ENCODE measurements around the gene NBAS. TPM values are rescaled to one million over a fixed set of nuclear protein-coding genes. Genes with fewer than 3 reads are reported as not detected.

NBAS gene
- total RNA-seq, 1 donor from 2014 or later, result 57.6 TPM

GRCh38 chr2:15206419-15206818 is 354.7 kb downstream of the NBAS start:
- no peak overlapping the region for H3K4me3 Mint-ChIP-seq (ENCODE audit: unreplicated experiment)
- H3K4me1 Mint-ChIP-seq (ENCODE audit: low read depth, unreplicated experiment), result no peaks in the 10 kb centered on the region
- H3K9ac ChIP-seq (ENCODE audit: low read length), result no peak overlapping the region
- H3K79me2 ChIP-seq (ENCODE audit: insufficient read depth, low read length), result no peaks in the 10 kb centered on the region
- no peaks in the 10 kb centered on the region for H4K20me1 ChIP-seq (ENCODE audit: insufficient read depth, low read length)
- H3K9me3 ChIP-seq (ENCODE audit: insufficient read depth, low read depth, low read length), result no peaks in the 10 kb centered on the region
- H3K27me3 ChIP-seq (ENCODE audit: insufficient read depth, low read length), result no peaks in the 10 kb centered on the region
- FAIRE-seq (no peak), DNase-seq (ENCODE audit: low read depth) (no peak)
- H2AFZ ChIP-seq (ENCODE audit: low read depth, low read length), result no peak overlapping the region
- no peaks in the 10 kb centered on the region for H3K36me3 ChIP-seq (ENCODE audit: insufficient read depth, low read length)
- H3K27ac Mint-ChIP-seq (ENCODE audit: unreplicated experiment), result no peak overlapping the region
- no peak overlapping the region for H3K27ac ChIP-seq (ENCODE audit: low read depth, low read length)
- H3K4me2 ChIP-seq (ENCODE audit: low read length), result no peak overlapping the region
- H3K36me3 Mint-ChIP-seq (ENCODE audit: low read depth, unreplicated experiment), result peaks cover 10% of the 10 kb centered on the region
- H3K4me1 ChIP-seq (ENCODE audit: insufficient read depth, low read length), result no peaks in the 10 kb centered on the region
- H3K4me3 ChIP-seq (ENCODE audit: insufficient read depth, low read depth, low read length), result no peak overlapping the region
- no peaks in the 10 kb centered on the region for H3K9me3 Mint-ChIP-seq (ENCODE audit: unreplicated experiment)
- TF ChIP-seq CTCF (IDR thresholded peaks at IDR 0.05; ENCODE audit: insufficient read depth, low read depth, low read length) (no peak), EZH2 (IDR thresholded peaks at IDR 0.05; ENCODE audit: insufficient read depth, low read length) (no peak)
- no peaks in the 10 kb centered on the region for H3K27me3 Mint-ChIP-seq (ENCODE audit: low read depth, unreplicated experiment)

- H3K36me3 ChIP-seq (ENCODE audit: insufficient read depth, low read length), result no peaks in the 10 kb centered on the region
- no peaks in the 10 kb centered on the region for H3K27me3 ChIP-seq (ENCODE audit: insufficient read depth, low read length)
- no peaks in the 10 kb centered on the region for H3K9me3 ChIP-seq (ENCODE audit: insufficient read depth, low read depth, low read length)
- no peak overlapping the region for H3K27ac Mint-ChIP-seq (ENCODE audit: unreplicated experiment)
- no peak for TF ChIP-seq CTCF (IDR thresholded peaks at IDR 0.05; ENCODE audit: insufficient read depth, low read depth, low read length)
- TF ChIP-seq EZH2 (IDR thresholded peaks at IDR 0.05; ENCODE audit: insufficient read depth, low read length), result no peak
- H3K27ac ChIP-seq (ENCODE audit: low read depth, low read length), result no peak overlapping the region
- H3K4me1 ChIP-seq (ENCODE audit: insufficient read depth, low read length), result no peaks in the 10 kb centered on the region
- no peak overlapping the region for H3K4me3 Mint-ChIP-seq (ENCODE audit: unreplicated experiment)
- H3K4me1 Mint-ChIP-seq (ENCODE audit: low read depth, unreplicated experiment), result no peaks in the 10 kb centered on the region
- FAIRE-seq (no peak), DNase-seq (ENCODE audit: low read depth) (no peak)
- no peak overlapping the region for H3K4me3 ChIP-seq (ENCODE audit: insufficient read depth, low read depth, low read length)
- H4K20me1 ChIP-seq (ENCODE audit: insufficient read depth, low read length), result no peaks in the 10 kb centered on the region
- H3K9ac ChIP-seq (ENCODE audit: low read length), result no peak overlapping the region
- H3K9me3 Mint-ChIP-seq (ENCODE audit: unreplicated experiment), result no peaks in the 10 kb centered on the region
- H3K36me3 Mint-ChIP-seq (ENCODE audit: low read depth, unreplicated experiment), result peaks cover 10% of the 10 kb centered on the region
- H3K4me2 ChIP-seq (ENCODE audit: low read length), result no peak overlapping the region
- H3K27me3 Mint-ChIP-seq (ENCODE audit: low read depth, unreplicated experiment), result no peaks in the 10 kb centered on the region
- no peak overlapping the region for H2AFZ ChIP-seq (ENCODE audit: low read depth, low read length)
- H3K79me2 ChIP-seq (ENCODE audit: insufficient read depth, low read length), result no peaks in the 10 kb centered on the region
These were observed 355.6 kb downstream of the NBAS start for GRCh38 chr2:15205562-15205961.

- FAIRE-seq (no peak), DNase-seq (ENCODE audit: low read depth) (no peak)
- no peak overlapping the region for H3K4me3 ChIP-seq (ENCODE audit: insufficient read depth, low read depth, low read length)
- TF ChIP-seq CTCF (IDR thresholded peaks at IDR 0.05; ENCODE audit: insufficient read depth, low read depth, low read length) (no peak), EZH2 (IDR thresholded peaks at IDR 0.05; ENCODE audit: insufficient read depth, low read length) (no peak)
- H3K36me3 ChIP-seq (ENCODE audit: insufficient read depth, low read length), result no peaks in the 10 kb centered on the region
- Mint-ChIP-seq H3K4me1 (ENCODE audit: low read depth, unreplicated experiment) (no peaks in the 10 kb centered on the region), H3K27me3 (ENCODE audit: low read depth, unreplicated experiment) (no peaks in the 10 kb centered on the region), H3K4me3 (ENCODE audit: unreplicated experiment) (no peak overlapping the region), H3K27ac (ENCODE audit: unreplicated experiment) (no peak overlapping the region), H3K9me3 (ENCODE audit: unreplicated experiment) (no peaks in the 10 kb centered on the region), H3K36me3 (ENCODE audit: low read depth, unreplicated experiment) (peaks cover 6% of the 10 kb centered on the region)
- no peaks in the 10 kb centered on the region for H3K27me3 ChIP-seq (ENCODE audit: insufficient read depth, low read length)
- no peaks in the 10 kb centered on the region for H3K79me2 ChIP-seq (ENCODE audit: insufficient read depth, low read length)
- no peak overlapping the region for H3K9ac ChIP-seq (ENCODE audit: low read length)
- H3K9me3 ChIP-seq (ENCODE audit: insufficient read depth, low read depth, low read length), result no peaks in the 10 kb centered on the region
- no peaks in the 10 kb centered on the region for H3K4me1 ChIP-seq (ENCODE audit: insufficient read depth, low read length)
- H3K27ac ChIP-seq (ENCODE audit: low read depth, low read length), result no peak overlapping the region
- no peaks in the 10 kb centered on the region for H4K20me1 ChIP-seq (ENCODE audit: insufficient read depth, low read length)
- no peak overlapping the region for H3K4me2 ChIP-seq (ENCODE audit: low read length)
- H2AFZ ChIP-seq (ENCODE audit: low read depth, low read length), result no peak overlapping the region
These were observed 360.1 kb downstream of the NBAS start for GRCh38 chr2:15201009-15201408.

Measured in astrocyte (in vitro differentiated cells and primary cell).